HS-27A (cell line): ENCODE measurements around the gene WWOX.

Experiments used
- DNase-seq: peaks from one replicate; pipeline ENCODE4 v3.0.0-alpha.2; 2012; ENCODE audit warnings: low read depth, missing footprints

WWOX gene

DNA sequence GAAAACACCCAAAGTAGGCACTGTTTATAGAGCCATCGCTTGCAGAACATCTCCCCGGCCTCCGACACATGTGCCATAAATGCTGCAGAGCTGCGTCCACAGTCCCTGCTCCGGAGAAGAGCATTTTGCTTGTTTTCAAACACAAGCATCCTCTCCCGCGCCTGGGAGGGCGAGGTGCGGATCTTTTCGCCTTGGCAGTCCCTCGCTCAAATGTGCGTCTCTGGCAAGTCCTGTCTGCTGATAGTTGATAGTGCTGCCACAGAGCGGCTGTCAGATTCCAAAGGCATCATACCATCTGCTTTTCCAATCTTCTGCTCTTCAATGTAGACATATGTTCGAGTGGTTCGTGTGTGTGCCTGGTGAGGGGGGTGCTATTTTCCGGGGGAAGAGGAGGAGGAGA lies 897.3 kb downstream of the WWOX start:
- DNase-seq, result no peak

DNA sequence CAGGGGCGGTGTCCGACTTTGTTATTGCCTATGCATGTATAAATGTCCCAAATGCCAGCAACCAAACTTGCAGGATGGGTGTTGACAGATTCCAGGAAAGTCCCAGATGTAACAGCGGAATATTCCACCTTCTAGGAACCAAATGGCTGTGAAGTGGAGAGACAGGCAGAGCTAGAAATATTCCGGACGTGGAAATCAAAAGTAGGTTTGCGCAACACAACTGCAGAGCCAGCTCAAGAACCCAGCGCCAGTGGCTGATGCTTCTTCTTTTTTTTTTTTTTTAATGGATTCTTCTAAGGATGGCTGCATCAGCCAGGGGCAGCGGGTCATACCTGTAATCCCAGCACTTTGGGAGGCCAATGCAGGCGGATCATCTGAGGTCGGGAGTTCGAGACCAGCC lies 899.4 kb downstream of the WWOX start:
- no peak for DNase-seq

DNA sequence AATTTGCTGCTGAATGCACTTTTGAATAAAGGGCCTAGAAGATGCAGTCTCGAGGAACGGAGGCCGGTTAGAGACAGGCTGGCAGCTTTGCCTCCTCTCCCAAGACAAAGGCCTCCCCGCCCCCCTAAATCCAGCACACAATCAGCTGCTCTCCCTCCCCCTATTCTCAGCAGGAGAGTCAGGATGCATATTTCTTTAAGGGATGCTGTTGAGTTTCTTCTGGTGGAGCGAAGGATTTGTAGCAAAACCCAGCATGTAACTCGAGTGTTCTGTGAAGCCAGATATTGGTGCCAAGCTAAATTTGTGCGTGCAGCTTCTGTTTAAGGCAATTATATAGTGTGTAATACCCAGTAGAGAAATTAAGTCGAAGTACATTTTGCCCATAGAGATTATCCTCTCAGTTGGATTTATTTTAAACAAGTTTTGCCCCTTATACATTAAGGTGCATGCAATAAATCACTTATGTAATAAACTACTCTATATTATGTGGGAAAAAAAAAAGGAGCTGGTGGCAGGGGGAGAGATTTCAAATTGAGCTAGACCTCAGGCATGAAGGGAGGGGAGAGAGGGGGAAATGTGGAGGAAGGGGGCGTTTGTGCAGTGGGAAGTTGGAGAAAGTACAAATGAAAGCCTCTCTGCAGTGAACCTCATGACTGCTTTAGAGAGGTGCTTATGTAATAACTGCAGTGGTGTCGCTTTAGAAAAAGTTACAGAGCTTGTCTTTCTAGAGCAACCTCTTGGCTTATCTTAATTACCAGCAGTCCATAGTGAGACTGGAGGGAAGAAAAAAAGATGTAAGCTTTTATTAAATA lies 901.9 kb downstream of the WWOX start:
- no peak for DNase-seq

DNA sequence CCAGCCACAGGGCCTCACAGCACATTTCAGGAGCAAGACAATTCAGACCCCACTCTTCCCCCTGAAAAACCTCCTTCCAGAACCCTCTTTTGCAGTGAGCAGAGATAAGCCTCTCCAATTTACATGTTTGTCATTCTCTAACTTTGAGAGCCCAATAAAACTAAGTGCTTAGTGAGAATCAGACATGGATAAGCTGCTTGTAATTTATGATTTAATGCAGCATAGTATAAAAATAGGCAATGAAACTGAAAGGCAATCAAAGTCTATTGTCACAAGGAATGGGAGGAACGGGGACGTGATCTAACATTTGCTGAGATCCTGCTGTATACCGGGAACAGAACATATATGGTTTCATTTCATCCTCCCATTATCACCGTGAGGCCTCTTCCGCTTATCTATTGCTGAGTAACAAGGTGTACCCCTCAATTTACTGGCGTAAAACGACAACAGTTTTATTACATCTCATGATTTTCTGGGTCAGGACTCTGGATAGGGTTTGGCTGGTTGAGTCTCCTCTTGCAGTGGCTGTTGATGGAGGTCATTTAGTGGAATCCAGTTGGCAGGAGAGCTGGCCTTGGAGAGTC lies 903.7 kb downstream of the WWOX start:
- no peak for DNase-seq

DNA sequence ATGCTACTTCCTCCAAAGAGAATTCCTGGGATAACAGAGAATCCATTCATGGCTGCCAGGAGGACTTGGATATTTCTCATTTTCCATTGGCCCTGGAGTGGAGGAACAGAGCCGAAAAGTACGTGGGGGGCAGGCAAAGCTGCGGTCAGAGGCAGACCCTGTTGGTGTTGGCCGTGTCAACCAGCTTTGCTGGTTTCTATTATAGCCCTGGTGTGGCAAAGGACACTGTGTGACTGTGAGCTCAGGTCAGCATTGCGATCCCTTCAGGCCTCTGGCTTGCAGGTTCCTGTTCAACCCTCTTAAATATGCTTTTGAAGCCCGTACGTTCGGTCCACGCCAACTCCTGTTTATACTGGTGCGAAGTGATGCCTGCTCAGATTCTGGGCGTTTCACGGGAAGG lies 904.9 kb downstream of the WWOX start:
- no peak for DNase-seq

DNA sequence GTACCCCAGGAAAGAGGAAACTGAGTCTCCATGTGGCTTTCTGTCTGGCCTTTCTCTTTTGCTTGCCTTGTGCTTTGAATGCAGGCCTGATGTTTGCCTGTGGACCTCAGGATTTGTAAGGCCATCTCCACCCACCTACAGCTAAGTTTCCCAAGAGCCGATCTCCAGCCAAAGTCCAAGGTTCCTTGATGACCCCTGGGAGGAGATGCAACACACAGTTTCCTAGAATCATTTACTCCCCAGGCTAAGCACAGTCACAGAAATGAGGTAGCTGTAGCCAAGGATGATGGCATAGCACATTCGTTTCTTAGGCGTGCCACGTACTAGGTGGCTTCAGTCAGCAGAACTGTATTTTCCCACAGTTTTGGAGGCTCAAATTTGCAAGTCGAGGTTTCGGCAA lies 905.6 kb downstream of the WWOX start:
- DNase-seq, result no peak

DNA sequence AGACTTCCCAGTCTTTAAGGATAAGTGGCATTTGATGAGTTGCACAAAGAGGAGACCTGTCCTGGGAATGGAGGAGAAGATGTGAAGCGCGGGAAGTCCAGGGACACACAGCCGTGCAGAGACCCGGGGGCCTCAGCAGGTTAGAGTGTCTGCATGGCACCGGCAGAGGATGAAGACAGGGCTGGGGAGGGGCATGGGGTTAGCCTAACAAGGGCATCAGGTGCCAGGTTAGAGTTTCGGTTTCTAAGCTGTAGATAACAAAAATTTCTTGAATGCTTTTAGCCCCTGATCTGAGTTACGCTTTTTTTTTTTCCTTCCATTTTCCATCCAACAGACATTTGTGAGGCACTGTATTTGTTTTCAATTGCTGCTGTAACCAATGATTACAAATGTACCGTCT lies 906.8 kb downstream of the WWOX start:
- no peak for DNase-seq

DNA sequence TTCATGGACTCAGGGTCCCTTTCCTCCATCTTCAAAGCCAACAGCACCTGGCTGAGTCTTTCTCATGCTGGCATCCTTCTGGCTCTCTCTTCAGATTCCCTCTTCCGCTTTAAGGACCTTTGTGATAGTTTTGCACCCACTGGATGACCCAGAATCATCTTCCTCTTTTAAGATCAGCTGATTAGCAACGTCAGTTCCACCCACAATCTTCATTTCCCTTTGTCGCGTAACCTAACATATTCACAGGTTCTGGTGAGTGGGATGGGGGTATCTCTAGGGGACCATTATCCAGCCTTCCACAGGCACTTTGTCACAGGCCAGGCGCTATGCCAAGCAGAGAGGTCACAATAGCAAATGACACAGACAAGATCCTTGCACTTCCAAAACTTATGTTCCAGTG lies 907.3 kb downstream of the WWOX start:
- no peak for DNase-seq

DNA sequence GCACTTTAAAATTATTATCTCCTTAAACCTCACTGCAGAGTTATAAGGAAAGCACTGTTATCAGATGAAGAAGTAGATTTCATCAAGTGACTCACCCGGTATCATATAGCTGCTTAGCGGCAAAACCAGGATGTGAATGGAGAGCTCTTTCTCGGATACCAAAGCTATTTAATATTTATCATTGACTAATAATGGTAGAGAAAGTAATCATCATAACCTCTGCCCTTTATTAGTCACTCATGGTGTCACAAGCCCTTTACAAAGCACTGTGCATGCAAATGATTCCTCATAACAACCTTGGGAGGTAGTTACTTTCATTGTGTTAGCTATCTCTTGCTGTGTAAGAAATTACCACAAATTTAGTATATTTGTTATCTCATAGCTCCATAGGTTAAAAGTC lies 908.2 kb downstream of the WWOX start:
- DNase-seq, result no peak

DNA sequence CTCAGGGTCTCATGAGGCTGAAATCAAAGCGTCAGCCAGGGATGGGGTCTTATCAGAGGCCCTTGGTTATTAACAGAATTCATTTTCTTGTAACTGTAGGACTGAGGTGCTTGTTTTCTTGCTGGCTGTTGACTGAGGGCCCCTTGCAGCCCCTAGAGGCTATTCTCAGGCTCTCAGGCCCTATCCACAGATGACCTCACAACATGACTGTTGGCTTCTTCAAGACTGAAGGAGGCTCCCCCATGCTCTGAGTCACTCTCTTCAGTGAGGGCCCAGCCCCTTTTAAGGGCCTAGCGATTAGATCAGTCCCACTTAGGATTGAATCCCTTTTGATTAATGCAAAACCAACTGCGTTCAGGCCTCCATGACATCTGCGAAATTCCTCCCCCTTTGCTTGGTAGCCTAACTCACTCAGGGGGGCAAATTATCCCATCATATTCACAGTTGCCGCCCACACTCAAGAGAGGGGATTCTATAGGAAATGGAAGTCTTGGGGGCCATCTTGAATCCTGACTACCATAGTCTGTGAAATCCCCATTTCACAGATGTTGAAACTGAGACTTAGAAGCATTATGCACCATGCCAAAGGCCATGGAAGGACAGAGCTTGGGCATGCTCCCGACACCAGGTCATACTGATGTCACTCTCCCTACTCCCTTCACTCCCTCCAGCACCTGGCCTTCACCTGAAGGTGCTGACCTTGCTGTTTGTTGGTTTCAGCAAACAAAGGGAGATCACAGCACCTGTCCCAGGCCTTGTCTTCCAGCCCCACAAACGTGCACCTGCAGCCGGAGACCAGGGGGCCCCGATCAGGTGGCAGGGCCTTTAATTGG lies 908.8 kb downstream of the WWOX start:
- DNase-seq, result no peak

DNA sequence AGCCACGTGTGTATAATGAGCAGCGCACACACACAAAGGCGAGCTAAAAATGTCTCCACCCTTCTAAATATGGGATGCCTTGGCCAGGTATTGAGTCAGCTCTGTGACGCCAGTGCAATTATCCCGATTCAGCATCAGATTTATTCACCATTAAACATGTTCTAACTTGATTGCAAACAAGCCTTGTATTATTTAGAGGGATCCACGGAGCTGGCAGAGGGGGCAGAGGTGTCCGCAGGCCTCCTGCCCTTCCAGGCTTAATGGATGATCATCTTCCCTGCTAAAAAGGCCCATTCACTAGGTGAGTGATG lies 909.4 kb downstream of the WWOX start:
- no peak for DNase-seq

DNA sequence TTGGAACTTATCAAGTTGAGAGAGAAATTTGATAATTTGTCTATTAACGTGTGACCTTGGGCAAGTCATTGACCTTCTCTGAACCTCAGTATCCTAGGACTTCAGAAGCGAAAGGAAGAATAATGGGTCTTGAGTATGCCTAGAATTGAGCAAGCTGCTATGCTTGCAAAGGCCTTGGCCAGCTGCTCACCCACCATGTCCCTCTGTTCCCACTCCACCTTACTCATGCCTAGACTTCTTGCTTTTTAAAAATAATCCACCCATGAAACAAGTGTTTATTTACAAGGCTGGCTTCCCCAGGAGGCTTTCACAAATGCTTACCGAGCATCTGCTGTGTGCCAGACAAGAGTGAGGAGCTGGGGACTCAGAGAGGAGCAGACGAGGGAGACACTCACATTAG lies 910.4 kb downstream of the WWOX start:
- no peak for DNase-seq

DNA sequence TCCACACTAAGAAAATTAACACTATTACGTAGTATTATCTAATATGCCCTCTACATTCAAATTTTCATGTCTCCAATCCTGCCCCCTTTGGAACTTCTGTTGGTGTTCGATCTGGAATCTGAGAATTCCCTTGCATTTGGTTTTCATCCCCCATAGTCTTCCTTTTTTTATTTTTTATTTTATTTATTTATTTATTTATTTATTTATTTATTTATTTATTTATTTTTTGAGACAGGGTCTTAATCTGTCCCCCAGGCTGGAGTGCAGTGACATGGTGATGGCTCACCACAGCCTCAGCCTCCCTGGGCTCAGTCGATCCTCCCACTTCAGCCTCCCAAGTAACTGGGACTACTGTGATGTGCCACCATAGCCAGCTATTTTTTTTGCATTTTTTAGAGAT lies 911.8 kb downstream of the WWOX start:
- no peak for DNase-seq

DNA sequence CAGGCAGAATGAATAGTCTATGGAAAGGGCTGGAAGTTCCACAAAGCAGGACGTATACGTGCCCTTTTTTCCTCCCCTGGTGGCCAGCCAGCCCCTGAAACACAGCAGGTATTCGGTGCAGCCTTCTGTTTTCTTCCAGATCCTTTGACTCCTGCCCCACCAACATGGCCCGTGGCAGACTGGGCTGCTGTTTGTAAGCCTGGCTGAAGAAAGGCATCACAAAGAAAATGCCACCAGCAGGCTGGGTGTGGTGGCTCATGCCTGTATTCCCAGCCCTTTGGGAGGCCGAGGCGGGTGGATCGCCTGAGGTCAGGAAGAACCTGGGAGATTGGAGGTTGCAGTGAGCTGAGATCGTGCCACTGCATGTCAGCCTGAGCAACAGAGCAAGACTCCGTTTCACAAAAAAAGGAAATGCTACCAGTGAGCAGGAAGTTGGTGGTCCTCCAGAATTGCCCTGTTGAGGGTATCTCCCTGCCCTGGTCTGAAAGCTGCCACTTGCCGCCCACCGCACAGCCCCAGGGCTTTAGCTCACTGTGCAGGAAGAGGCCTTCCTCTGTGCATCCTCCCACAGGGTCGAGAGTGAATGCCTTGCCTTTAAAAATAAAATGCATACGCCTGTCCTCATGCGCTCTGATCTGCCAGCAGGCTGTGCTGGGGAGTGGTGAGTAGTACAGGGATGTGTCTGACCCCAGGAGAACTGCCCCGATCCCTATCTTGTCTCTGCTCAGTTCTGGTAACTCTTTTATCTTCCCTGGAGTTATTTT lies 913.4 kb downstream of the WWOX start:
- DNase-seq, result no peak

DNA sequence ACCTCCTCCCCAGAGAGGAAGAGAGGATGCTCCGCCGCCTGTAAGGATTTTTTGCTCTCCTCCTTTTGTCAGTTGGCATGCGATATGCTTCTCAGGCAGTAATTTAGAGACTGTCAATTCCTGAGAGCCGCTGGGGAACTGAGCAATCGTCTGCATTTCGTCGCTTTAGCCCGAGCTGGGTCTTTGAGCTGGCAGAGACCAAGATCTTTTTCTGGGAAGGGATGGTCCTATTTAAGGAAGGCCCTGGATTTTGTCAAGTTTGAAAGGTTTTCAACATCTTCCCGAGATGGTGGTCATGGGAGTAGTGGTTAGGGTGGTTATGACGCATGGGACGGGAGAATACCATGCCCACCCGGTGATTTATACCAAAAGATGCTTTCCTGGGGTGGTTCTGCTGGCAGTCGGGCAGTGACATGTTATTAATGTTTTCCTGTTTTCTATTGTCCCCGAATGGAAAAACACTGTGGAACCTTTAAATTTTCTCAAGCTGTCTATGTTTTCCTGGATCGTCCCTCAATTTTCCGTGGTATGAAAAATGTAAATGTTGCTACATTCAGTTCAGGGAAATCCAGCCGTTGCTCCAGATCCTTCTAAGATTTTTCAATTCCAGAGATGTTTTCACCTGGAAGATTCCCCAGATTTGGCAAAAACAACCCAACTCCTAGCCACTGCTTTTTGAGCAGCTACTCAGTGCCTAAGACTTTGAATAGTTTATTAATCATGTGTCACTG lies 914.6 kb downstream of the WWOX start:
- DNase-seq, result no peak

DNA sequence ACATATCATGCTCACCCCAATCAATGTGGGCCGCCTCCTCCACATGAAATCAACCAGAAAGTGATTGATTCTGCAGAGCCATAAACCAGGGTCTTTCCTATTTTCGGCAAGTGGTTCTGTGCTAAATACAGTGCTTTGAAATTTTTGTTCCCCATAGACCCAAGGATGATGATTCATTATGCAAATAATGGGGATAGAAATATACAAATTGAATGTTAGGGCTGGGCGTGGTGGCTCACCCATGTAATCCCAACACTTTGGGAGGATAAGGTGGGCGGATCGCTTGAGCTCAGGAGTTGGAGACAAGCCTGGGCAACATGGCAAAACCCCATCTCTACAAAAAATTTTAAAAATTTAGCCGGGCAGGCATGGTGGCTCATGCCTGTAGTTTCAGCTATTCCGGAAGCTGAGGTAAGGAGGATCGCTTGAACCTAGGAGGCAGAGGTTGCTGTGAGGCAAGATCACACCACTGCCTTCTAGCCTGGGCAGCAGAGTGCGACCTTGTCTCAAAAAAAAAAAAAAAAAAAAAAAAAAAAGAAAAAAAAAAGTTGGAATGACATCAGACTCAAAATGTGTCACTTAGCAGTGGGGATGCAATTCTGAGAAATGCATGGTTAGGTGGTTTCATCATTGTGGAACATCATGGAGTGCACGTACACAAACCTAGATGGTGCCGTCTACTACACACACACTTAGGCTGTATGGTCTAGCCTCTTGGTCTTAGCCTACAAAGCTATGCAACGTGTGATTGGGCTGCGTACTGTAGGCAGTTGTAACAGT lies 919.4 kb downstream of the WWOX start:
- no peak for DNase-seq

DNA sequence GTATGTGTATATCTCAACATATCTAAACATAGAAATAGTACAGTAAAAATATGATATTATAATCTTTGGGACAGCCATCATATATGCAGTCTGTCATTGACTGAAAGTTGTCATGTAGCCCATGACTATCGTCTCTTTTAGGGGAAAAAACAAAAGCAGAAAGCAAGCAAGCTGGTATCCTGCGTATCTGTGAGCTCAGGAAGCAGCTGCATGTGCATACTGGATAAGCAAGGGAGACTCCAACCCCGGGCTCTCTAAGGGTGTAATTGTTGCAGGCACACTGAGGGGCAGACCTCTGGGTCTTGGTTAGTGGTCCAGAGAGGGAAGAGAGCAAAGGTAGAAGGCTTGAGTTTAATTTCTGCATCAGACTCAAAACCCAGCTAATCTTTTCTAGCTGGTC lies 920.0 kb downstream of the WWOX start:
- DNase-seq, result no peak

DNA sequence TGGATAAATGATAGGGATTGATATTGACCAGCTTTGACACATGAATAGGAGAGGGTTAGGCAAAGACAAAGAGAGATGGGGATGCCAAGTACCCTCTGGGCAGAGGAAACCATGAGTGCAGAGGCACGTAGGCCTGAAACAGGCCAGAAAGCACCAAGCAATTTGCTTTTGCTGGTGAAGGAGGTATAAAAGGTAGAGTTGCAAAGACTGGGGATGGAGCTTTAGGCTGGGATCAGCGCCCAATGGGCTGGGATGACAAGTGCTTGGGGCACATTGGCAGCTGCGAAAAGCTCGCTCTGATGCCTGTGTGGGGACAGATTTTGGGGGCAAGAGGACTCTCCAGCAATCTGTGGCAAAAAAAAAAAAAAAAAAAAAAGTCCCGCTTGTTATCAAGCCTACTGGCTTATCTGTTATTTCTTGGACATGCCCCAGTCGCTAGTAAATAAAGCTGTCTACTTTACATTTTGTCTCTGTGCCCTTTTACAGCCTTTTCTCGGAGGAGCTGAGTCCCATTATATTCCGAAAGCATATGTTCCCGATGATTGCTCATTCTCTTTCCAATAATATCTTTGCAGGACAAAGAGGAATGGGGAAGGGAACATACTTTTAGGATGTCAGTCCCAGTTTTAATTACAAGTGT lies 922.7 kb downstream of the WWOX start:
- no peak for DNase-seq

DNA sequence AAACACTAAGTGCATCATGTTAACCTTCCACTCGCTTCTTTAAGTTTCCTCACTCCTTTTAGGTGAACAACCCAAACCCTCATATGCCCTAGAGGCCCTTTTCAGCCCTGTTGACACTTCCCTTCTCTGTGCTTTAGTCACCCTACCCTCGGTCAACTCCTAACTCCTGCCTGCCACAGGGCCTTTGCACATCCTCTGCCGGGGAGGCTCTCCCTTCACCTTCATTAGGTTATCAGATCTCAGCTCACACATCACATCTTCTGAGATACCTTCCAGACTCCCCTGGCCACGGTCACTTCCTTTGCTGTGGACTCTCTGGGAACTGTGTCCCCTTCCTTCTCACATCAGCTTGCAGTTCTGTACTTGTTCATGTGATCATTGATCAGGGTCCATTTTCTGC lies 926.7 kb downstream of the WWOX start:
- DNase-seq, result no peak

DNA sequence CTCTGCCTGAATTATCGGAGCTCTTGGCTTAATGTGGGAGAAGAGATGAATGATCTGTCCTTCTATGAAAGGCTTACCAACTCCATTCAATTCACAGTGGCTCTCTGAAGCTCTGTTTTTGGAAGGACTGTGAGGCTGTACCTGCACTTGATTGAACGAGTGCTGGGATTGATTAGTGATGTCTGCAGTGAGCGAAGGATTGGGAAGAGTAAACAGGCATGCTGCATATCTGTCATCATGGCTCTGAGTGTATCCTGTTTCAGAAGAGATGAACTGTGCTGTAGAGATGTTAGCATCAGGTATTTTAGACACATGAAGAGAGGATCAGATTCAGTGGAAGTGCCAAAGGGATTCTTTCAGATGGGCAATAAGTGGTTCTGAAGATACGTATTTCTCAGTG lies 937.1 kb downstream of the WWOX start:
- DNase-seq, result no peak
